ENCODE measurements around the gene SOX11.

SOX11 gene

DNA sequence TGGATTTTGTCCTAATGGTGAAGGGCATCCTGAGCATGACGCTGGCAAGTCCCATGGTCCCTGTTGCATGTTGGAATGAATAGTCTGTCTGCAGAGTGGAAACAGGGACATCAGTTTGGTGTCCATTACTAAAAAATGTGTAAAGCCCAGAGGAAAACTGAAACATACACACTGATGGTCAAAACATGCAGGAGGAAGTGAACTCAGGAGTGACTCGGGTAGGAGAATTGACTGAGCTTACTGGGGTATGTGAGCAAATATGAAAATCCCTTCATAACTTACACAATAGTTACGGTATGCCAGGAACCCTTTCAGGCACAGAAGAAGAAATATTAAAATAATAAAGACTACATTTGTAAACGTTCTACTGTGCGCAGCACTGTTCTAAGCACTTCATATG, 5.6 kb upstream of the SOX11 start:
- TF ChIP-seq GABPA (IDR thresholded peaks at IDR 0.05; ENCODE audit: low read depth) (no peak), SPI1 (IDR thresholded peaks at IDR 0.05; ENCODE audit: borderline replicate concordance, low read depth) (no peak), POLR2AphosphoS5 (IDR thresholded peaks at IDR 0.05; ENCODE audit: low read depth) (no peak)
- TF ChIP-seq, protein P1, sequence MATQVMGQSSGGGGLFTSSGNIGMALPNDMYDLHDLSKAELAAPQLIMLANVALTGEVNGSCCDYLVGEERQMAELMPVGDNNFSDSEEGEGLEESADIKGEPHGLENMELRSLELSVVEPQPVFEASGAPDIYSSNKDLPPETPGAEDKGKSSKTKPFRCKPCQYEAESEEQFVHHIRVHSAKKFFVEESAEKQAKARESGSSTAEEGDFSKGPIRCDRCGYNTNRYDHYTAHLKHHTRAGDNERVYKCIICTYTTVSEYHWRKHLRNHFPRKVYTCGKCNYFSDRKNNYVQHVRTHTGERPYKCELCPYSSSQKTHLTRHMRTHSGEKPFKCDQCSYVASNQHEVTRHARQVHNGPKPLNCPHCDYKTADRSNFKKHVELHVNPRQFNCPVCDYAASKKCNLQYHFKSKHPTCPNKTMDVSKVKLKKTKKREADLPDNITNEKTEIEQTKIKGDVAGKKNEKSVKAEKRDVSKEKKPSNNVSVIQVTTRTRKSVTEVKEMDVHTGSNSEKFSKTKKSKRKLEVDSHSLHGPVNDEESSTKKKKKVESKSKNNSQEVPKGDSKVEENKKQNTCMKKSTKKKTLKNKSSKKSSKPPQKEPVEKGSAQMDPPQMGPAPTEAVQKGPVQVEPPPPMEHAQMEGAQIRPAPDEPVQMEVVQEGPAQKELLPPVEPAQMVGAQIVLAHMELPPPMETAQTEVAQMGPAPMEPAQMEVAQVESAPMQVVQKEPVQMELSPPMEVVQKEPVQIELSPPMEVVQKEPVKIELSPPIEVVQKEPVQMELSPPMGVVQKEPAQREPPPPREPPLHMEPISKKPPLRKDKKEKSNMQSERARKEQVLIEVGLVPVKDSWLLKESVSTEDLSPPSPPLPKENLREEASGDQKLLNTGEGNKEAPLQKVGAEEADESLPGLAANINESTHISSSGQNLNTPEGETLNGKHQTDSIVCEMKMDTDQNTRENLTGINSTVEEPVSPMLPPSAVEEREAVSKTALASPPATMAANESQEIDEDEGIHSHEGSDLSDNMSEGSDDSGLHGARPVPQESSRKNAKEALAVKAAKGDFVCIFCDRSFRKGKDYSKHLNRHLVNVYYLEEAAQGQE (IDR thresholded peaks at IDR 0.05; ENCODE audit: insufficient replicate concordance, low read depth) = no peak
- TF ChIP-seq, protein P2, sequence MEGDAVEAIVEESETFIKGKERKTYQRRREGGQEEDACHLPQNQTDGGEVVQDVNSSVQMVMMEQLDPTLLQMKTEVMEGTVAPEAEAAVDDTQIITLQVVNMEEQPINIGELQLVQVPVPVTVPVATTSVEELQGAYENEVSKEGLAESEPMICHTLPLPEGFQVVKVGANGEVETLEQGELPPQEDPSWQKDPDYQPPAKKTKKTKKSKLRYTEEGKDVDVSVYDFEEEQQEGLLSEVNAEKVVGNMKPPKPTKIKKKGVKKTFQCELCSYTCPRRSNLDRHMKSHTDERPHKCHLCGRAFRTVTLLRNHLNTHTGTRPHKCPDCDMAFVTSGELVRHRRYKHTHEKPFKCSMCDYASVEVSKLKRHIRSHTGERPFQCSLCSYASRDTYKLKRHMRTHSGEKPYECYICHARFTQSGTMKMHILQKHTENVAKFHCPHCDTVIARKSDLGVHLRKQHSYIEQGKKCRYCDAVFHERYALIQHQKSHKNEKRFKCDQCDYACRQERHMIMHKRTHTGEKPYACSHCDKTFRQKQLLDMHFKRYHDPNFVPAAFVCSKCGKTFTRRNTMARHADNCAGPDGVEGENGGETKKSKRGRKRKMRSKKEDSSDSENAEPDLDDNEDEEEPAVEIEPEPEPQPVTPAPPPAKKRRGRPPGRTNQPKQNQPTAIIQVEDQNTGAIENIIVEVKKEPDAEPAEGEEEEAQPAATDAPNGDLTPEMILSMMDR (IDR thresholded peaks at IDR 0.05; ENCODE audit: insufficient read depth, low read length) = no peak
- peaks cover 9% of the 10 kb centered on the region for H3K27me3 ChIP-seq (ENCODE audit: insufficient read depth, poor library complexity, severe bottlenecking)
- no peak for DNase-seq (ENCODE audit: low read depth in 1 of 2, low spot score in 1 of 2)
- no peak overlapping the region for H3K27ac ChIP-seq (replicated peaks)
- H3K4me3 ChIP-seq (replicated peaks; ENCODE audit: insufficient read depth, low read length) = no peak overlapping the region

DNA sequence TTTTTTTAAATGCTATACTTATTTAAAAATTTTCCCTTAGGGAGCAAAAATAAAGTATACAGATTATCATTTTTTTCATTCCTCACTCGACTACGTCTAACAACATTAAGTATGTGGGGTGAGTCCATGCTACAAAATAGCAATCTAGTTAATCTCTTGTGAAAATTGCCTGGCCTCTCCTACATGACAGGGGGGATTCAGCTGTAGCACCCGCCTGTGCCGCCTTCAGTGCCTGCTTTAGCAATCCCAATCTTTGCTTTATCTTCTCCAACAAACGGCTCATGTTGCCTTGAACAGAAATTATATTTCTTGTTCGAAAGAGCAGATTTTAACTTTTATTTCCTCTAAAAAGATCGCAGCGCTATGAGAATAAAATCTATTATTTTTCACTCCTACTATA, 2.4 kb upstream of the SOX11 start:
- Histone ChIP-seq H3K27me3 (ENCODE audit: insufficient read depth, poor library complexity, severe bottlenecking) (peaks cover 15% of the 10 kb centered on the region), H3K4me3 (replicated peaks; ENCODE audit: insufficient read depth, low read length) (no peak overlapping the region), H3K27ac (replicated peaks) (no peak overlapping the region)
- TF ChIP-seq, protein P2 (IDR thresholded peaks at IDR 0.05; ENCODE audit: insufficient read depth, low read length) = no peak
- TF ChIP-seq, protein P1 (IDR thresholded peaks at IDR 0.05; ENCODE audit: insufficient replicate concordance, low read depth) = no peak
- TF ChIP-seq GABPA (IDR thresholded peaks at IDR 0.05; ENCODE audit: low read depth) = no peak
- TF ChIP-seq SPI1 (IDR thresholded peaks at IDR 0.05; ENCODE audit: borderline replicate concordance, low read depth) = no peak
- no peak for TF ChIP-seq POLR2AphosphoS5 (IDR thresholded peaks at IDR 0.05; ENCODE audit: low read depth)
- no peak for DNase-seq (ENCODE audit: low read depth in 1 of 2, low spot score in 1 of 2)

DNA sequence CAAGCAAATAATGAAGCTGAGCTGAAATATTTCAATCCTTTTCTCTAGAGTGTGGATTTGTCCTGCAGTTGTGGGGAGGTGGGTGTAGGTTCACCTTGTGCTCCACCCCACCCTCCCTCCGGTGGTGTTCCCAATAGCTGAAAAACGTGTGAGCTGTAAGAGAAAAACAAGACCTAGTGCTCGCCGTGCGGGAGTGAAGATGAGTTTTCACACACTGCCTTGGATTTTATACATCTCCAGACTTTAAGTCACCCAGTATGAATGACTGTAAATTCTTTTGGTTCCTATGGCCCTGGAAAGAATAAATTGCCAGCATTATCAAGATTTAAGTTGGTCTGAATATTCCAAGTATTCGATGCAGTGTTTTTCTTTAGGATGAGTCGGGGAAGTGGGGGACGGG, 1.9 kb upstream of the SOX11 start:
- H3K4me3 ChIP-seq (replicated peaks; ENCODE audit: insufficient read depth, low read length) = no peak overlapping the region
- H3K27ac ChIP-seq (replicated peaks) = no peak overlapping the region

More for the DNA sequence above, 1.9 kb upstream of the SOX11 start:
- TF ChIP-seq SPI1 (IDR thresholded peaks at IDR 0.05; ENCODE audit: borderline replicate concordance, low read depth) = no peak
- TF ChIP-seq, protein P1 (IDR thresholded peaks at IDR 0.05; ENCODE audit: insufficient replicate concordance, low read depth) = no peak
- TF ChIP-seq POLR2AphosphoS5 (IDR thresholded peaks at IDR 0.05; ENCODE audit: low read depth) = no peak
- TF ChIP-seq, protein P2 (IDR thresholded peaks at IDR 0.05; ENCODE audit: insufficient read depth, low read length) = no peak
- TF ChIP-seq GABPA (IDR thresholded peaks at IDR 0.05; ENCODE audit: low read depth) = no peak
- DNase-seq (ENCODE audit: low read depth in 1 of 2, low spot score in 1 of 2) = no peak
- peaks cover 15% of the 10 kb centered on the region for H3K27me3 ChIP-seq (ENCODE audit: insufficient read depth, poor library complexity, severe bottlenecking)

Measured in HL-60 (cell line).